ENCODE results near the gene PRKD2.
"Not testable (repeated sequence)": the region's sequence is repeated elsewhere in the genome, so short reads cannot be mapped to it uniquely, and the experiment has no call there.

The PRKD2 gene

GRCh38 chr19:46716672-46717033 lies 261 bp downstream of the PRKD2 start:
- no peak for TF ChIP-seq CTCF (IDR thresholded peaks at IDR 0.05; ENCODE audit: low read length, missing control alignments)
- H3K4me3 ChIP-seq (replicated peaks; ENCODE audit: low read depth, low read length) = peak overlapping the region; percentile 73
- no peak for DNase-seq (ENCODE audit: low read depth)

- H3K4me3 ChIP-seq (replicated peaks; ENCODE audit: low read depth, low read length) = peak overlapping the region; percentile 73
- no peak for TF ChIP-seq CTCF (IDR thresholded peaks at IDR 0.05; ENCODE audit: low read length, missing control alignments)
- DNase-seq (ENCODE audit: low read depth) = no peak
These were observed 791 bp downstream of the PRKD2 start for GRCh38 chr19:46715975-46716671.

GRCh38 chr19:46715620-46715974 lies 1.3 kb downstream of the PRKD2 start:
- TF ChIP-seq CTCF (IDR thresholded peaks at IDR 0.05; ENCODE audit: low read length, missing control alignments) = no peak
- no peak for DNase-seq (ENCODE audit: low read depth)

GRCh38 chr19:46714444-46715106 lies 2.3 kb downstream of the PRKD2 start:
- DNase-seq (ENCODE audit: low read depth) = no peak
- no peak for TF ChIP-seq CTCF (IDR thresholded peaks at IDR 0.05; ENCODE audit: low read length, missing control alignments)

More at GRCh38 chr19:46715620-46715974, 1.3 kb downstream of the PRKD2 start:
- H3K4me3 ChIP-seq (replicated peaks; ENCODE audit: low read depth, low read length) = peak overlapping the region; percentile 73

GRCh38 chr19:46713781-46714443 lies 3.0 kb downstream of the PRKD2 start:
- TF ChIP-seq CTCF (IDR thresholded peaks at IDR 0.05; ENCODE audit: low read length, missing control alignments) = no peak
- peak overlapping the region; percentile 73 for H3K4me3 ChIP-seq (replicated peaks; ENCODE audit: low read depth, low read length)
- DNase-seq (ENCODE audit: low read depth) = peak; percentile 88

More at GRCh38 chr19:46714444-46715106, 2.3 kb downstream of the PRKD2 start:
- H3K4me3 ChIP-seq (replicated peaks; ENCODE audit: low read depth, low read length) = peak overlapping the region; percentile 73

- H3K4me3 ChIP-seq (replicated peaks; ENCODE audit: low read depth, low read length) = peak overlapping the region; percentile 73
- not testable (repeated sequence) for DNase-seq (ENCODE audit: low read depth)
These were observed 4.1 kb downstream of the PRKD2 start for GRCh38 chr19:46712768-46713338.

- H3K4me3 ChIP-seq (replicated peaks; ENCODE audit: low read depth, low read length) = no peak overlapping the region
- DNase-seq (ENCODE audit: low read depth) = no peak
- TF ChIP-seq CTCF (IDR thresholded peaks at IDR 0.05; ENCODE audit: low read length, missing control alignments) = no peak
These were observed 6.2 kb downstream of the PRKD2 start for GRCh38 chr19:46710687-46711086.

All from fibroblast of pulmonary artery (primary cell).